NT2/D1 (cell line): Measurements from ENCODE around the gene UFC1.
A peak's percentile ranks its signal among the peaks of the same experiment; 100 is the strongest.

Experiments used
- DNase-seq: peaks from one replicate; pipeline ENCODE4 v3.0.0-alpha.2; 2011; ENCODE audit warnings: low read depth, low spot score
- H3K27me3 ChIP-seq: 2 replicates; pipeline ENCODE4 v1.6.0; 2011; ENCODE audit warnings: mild to moderate bottlenecking; ENCODE audit not compliant: insufficient read length, insufficient read depth
- H3K36me3 ChIP-seq: 2 replicates; pipeline ENCODE4 v1.6.1; 2011; ENCODE audit warnings: mild to moderate bottlenecking, low read length, mixed read lengths; ENCODE audit not compliant: insufficient read depth, insufficient read length
- H3K4me1 ChIP-seq: 2 replicates; pipeline ENCODE4 v1.5.1; 2011; ENCODE audit not compliant: insufficient read depth, insufficient read length
- H3K4me3 ChIP-seq: 2 replicates; pipeline ENCODE4 v1.5.1; 2011; ENCODE audit warnings: low read depth; ENCODE audit not compliant: insufficient read length
- H3K9ac ChIP-seq: 2 replicates; pipeline ENCODE4 v1.6.0; 2011; ENCODE audit warnings: low read depth; ENCODE audit not compliant: insufficient read length
- H3K9me3 ChIP-seq: 2 replicates; pipeline ENCODE4 v1.5.1; 2011; ENCODE audit warnings: mild to moderate bottlenecking, low read length; ENCODE audit not compliant: insufficient read depth
- SUZ12 ChIP-seq: IDR thresholded peaks from 2 replicates; pipeline ENCODE4 v1.6.1; 2011; ENCODE audit not compliant: insufficient read length, insufficient read depth; ENCODE audit errors: extremely low read depth
- YY1 ChIP-seq: IDR thresholded peaks from 2 replicates; pipeline ENCODE4 v1.6.1; 2011; ENCODE audit not compliant: insufficient read length, insufficient read depth
- ZNF274 ChIP-seq: IDR thresholded peaks from 2 replicates; pipeline ENCODE4 v1.6.1; 2011; ENCODE audit warnings: mild to moderate bottlenecking, low read depth, low read length

The UFC1 gene

DNA sequence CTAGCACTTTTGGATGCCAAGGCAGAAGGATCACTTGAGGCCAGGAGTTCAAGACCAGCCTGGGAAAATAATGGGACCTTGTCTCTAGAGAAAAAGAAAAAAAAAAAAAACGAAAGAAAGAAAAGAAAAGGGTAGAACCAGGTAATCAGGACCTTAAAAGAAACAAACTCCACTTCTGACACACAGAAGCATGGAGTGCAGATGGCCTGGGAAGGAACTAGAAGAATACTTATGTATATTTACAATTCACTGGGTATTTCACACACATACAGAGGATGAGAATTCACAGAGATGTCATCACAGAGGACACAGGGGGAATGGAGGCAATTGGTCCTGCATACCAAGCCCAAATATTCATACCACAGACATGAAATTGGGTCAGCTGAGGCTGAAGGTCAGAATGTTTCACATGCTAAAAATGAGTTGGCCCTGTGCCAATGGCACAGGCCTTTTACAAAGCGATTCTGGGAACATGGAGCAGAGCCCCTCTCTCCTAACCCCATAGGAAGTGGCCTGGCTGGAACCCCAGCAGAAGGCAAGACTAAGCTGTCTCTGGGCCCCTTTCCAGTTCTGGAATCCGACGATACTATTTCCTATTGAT lies 19.1 kb downstream of the UFC1 start:
- DNase-seq: no peak
- Histone ChIP-seq H3K4me1 (peaks cover 8% of the 10 kb centered on the region), H3K4me3 (no peak overlapping the region), H3K27me3 (no peaks in the 10 kb centered on the region), H3K9me3 (no peaks in the 10 kb centered on the region), H3K9ac (no peak overlapping the region), H3K36me3 (peaks cover 80% of the 10 kb centered on the region)
- TF ChIP-seq ZNF274 (no peak), SUZ12 (no peak), YY1 (no peak)

DNA sequence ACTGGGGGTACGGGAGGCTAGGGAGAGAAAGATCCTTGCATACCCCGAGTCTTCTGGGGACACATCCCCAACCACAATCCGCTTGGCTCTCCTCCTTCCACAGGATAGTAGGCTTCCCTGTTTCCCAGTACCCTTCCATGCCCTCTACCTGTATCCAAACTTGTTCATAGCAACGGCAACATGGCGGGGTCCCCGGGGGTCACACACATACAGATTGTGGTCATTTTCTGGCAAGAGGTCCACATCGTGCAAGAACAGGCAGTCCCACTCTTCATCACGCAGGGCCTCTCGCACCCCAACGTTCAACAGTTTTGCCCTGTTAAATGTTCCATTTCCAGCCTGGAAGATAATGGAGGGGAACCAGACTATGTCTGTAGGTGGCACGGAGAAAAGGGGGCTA lies 19.9 kb downstream of the UFC1 start:
- DNase-seq: no peak
- H3K9me3 ChIP-seq: no peaks in the 10 kb centered on the region
- no peaks in the 10 kb centered on the region for H3K27me3 ChIP-seq
- no peak overlapping the region for H3K4me3 ChIP-seq
- TF ChIP-seq ZNF274 (no peak), YY1 (no peak), SUZ12 (no peak)
- peaks cover 73% of the 10 kb centered on the region for H3K36me3 ChIP-seq
- no peak overlapping the region for H3K9ac ChIP-seq
- peaks cover 8% of the 10 kb centered on the region for H3K4me1 ChIP-seq

DNA sequence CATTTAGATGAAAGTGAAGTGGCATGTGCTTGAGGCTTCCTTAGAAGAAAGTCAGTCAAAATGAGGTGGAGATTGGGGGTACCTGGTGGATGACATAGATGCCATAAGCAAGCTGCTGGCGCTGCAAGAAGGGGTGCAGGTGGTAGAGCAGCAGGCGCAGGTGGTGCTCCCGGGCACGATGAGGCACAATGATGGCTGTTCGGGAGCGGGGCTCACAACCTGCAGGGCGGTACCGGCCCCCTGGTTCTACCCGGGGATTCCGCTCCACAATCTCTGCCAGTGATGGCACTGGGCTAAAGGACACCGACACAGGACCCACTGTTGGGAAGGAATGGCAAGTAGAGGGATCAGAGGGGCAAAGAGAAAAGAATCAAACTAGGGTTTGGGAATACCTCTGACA lies 21.1 kb downstream of the UFC1 start:
- TF ChIP-seq ZNF274 (no peak), SUZ12 (no peak), YY1 (no peak)
- Histone ChIP-seq H3K9me3 (no peaks in the 10 kb centered on the region), H3K4me3 (no peak overlapping the region), H3K4me1 (peaks cover 8% of the 10 kb centered on the region), H3K9ac (no peak overlapping the region), H3K27me3 (no peaks in the 10 kb centered on the region), H3K36me3 (peaks cover 62% of the 10 kb centered on the region)
- DNase-seq: no peak

DNA sequence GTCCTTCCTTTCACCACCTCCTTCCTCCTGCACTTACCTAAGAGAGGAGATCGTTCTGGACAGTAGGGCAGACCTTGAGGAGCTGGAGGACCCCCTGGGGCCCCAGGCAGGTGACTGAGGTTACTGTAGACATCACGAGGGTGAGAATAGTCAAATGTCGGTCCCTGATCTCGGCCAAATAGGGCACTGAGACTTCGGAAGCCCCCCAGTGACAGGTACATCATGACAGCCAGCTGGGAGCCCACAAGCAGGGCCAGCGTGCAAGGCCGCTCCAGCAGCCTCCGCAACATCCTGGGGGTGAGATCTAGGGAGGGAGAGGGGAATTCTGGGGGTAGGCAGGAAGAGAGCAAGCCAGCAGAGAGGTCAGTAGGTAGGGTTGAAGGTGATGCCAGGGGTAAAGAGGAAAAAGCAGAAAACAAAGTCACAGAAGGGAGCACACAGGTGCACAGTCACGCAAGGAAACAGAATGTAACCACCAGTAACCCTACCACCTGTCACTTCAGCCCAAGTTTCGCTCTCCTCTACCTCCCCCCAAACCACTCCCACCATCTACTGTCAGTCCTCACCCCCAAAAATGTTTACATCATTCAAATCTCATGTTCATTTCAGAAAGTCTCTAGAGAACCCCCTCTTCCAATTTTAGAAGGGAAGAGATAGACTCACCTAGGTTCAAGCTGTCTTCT lies 22.1 kb downstream of the UFC1 start:
- Histone ChIP-seq H3K4me3 (peak overlapping the region; percentile 90), H3K9me3 (no peaks in the 10 kb centered on the region), H3K9ac (no peak overlapping the region), H3K27me3 (no peaks in the 10 kb centered on the region), H3K36me3 (peaks cover 53% of the 10 kb centered on the region), H3K4me1 (peaks cover 8% of the 10 kb centered on the region)
- DNase-seq: no peak
- TF ChIP-seq YY1: no peak
- no peak for TF ChIP-seq SUZ12
- TF ChIP-seq ZNF274: no peak

DNA sequence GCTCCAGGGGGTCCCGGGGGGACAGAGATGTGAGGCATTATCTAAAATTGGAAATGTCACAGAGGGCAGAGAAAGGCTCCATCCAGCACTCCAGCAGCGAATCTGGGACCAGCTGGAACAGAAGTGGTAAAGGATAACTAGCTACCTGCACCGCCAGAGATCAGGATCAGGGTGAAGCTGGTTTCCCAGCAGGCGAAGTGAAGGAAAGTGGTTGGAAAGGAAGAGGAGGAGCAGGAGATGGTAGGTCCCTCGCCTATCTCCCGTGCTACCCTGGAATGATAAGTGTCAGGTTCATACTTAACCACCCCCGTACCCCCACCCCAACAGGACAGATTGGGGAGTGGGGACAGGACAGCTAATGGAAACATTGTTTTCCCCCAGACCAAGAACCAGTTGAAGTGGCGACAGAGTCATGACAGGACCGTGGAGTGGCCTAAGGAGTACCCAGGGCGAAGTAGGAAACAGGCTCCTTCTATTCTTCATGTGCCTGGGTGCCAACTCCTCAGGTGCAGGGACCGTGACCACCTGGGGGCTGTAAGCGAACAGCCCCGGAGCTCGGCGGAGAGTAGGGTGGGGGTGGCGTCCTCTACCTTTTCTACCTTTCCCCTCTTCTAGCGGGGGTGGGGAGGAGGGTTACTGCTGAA lies 22.8 kb downstream of the UFC1 start:
- no peaks in the 10 kb centered on the region for H3K9me3 ChIP-seq
- H3K9ac ChIP-seq: peak overlapping the region; percentile 92
- no peak for DNase-seq
- H3K27me3 ChIP-seq: no peaks in the 10 kb centered on the region
- peaks cover 8% of the 10 kb centered on the region for H3K4me1 ChIP-seq
- peaks cover 47% of the 10 kb centered on the region for H3K36me3 ChIP-seq
- TF ChIP-seq YY1 (no peak), SUZ12 (no peak), ZNF274 (no peak)
- H3K4me3 ChIP-seq: peak overlapping the region; percentile 90

DNA sequence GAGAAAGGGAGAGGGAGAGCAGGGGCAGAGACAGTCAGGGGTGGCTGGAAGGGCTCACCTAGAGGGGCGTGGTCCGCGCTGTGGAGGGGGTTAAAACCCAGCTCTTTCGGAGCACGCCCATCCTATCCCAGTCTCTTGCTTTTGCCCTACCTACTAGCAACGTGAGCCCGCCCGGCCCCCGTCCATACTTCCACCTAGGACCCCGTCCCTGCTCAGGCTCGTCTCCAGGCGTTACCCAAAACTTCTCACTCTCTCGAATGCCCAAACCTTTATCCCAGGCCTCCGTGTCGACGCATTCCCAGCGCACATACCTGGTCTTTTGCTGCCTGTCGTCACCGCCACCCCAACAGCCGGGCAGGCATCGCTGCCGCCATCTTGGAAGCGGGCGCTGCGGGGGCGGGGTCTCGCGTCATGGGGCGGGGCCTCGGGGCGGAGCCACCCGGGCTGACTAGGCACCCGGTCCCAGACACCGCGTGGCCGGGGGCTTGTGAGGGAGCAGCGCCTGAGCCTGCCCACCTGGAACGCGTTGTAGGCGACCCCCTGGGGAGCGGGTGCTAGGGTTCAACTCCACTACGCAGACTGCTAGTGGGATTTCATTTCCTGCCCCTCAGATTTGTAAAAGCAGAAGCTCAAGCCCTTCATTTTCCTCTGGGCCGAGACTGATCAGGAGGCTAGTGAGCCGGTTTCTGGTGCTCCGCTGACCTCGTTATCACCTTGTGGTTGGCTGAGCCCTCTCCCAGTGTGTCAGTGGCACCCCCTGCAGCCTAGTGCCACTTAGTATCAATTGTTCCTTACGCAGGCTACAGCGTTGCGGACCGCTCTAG lies 23.5 kb downstream of the UFC1 start, which contains the start of gene B4GALT3:
TSS of gene B4GALT3 (minus strand) at position 396 of the 824 bp plus-strand sequence. CDS start 1,447 bp downstream, outside the sequence.
- Histone ChIP-seq H3K9me3 (no peaks in the 10 kb centered on the region), H3K4me3 (peak within 1 kb of the TSS; percentile 90), H3K4me1 (peaks cover 8% of the 10 kb centered on the region), H3K27me3 (no peaks in the 10 kb centered on the region), H3K9ac (peak within 1 kb of the TSS; percentile 92), H3K36me3 (peaks cover 39% of the 10 kb centered on the region)
- TF ChIP-seq ZNF274 (no peak), YY1 (peak; percentile 95), SUZ12 (no peak)
- peak; percentile 88 for DNase-seq
